Kidney (tissue), 14 donors: ENCODE measurements around the gene LAMA5. TPM values are rescaled to one million over a fixed set of nuclear protein-coding genes. Genes with fewer than 3 reads are reported as not detected.

ENCODE experiments used
- DNase-seq, 5 donors: peaks; one replicate each; pipeline ENCODE4 v3.0.0-alpha.2; 2013 to 2020
- FAIRE-seq: peaks from 2 replicates; lab custom pipeline; 2012; peaks lifted over from hg19 to GRCh38; lab: Jason Lieb, UNC
- H3K27ac ChIP-seq, 2 donors: one replicate each; pipeline ENCODE4 v1.7.0; 2013; ENCODE audit warnings: low read depth in 2 of 2, low read length in 2 of 2, inconsistent platforms in 1 of 2
- H3K27me3 ChIP-seq: one replicate; pipeline ENCODE4 v1.7.1; 2013; ENCODE audit warnings: low read length, inconsistent platforms; ENCODE audit not compliant: control insufficient read depth, insufficient read depth
- H3K36me3 ChIP-seq, 3 donors: one replicate each; pipeline versions ENCODE4 v1.7.0 to v1.7.1; 2013; ENCODE audit warnings: low read length in 3 of 3, control low read depth in 1 of 3, inconsistent platforms in 1 of 3; ENCODE audit not compliant: insufficient read depth in 3 of 3, control insufficient read depth in 2 of 3
- H3K4me1 ChIP-seq, 3 donors: one replicate each; pipeline versions ENCODE4 v1.7.0 to v1.7.1; 2013; ENCODE audit warnings: low read length in 3 of 3, inconsistent platforms in 1 of 3, low read depth in 1 of 3; ENCODE audit not compliant: control insufficient read depth in 2 of 3, insufficient read depth in 2 of 3
- H3K4me3 ChIP-seq, 3 donors: one replicate each; pipeline versions ENCODE4 v1.7.0 to v1.8.1; 2013; ENCODE audit warnings: low read length in 3 of 3, control low read depth in 1 of 3, inconsistent platforms in 1 of 3
- H3K9ac ChIP-seq, 3 donors: one replicate each; pipeline versions ENCODE4 v1.7.0 to v1.7.1; 2013; ENCODE audit warnings: low read length in 3 of 3, control low read depth in 1 of 3, inconsistent platforms in 1 of 3
- H3K9me3 ChIP-seq, 3 donors: one replicate each; pipeline versions ENCODE4 v1.7.0 to v1.7.1; 2013; ENCODE audit warnings: low read length in 3 of 3, control low read depth in 1 of 3, inconsistent platforms in 1 of 3; ENCODE audit not compliant: control insufficient read depth in 2 of 3, insufficient read depth in 1 of 3
- intact Hi-C: fragments of 100-400 bp; cut with DNase I; formaldehyde crosslinking; loops from one replicate; pipeline ENCODE4 v1.11.1; 2022
- polyA plus RNA-seq: library from polyadenylated mRNA; stranded (reverse); fragments of 350-450 nt; fragmentation: Illumina TruSeq; extraction: RNeasy Lipid Tissue Mini Kit (QIAGEN cat#74804); gene quantifications from one replicate; pipeline ENCODE4 v1.2.3, GENCODE V29; 2014; ENCODE audit warnings: low read depth, low replicate concordance; ENCODE audit not compliant: insufficient read depth
- total RNA-seq: library from RNA; stranded (reverse); fragmentation: NEBNext Ultra II Directional; extraction: Animal tissue kit (Norgen Biotek cat#: 25700); gene quantifications from one replicate; pipeline ENCODE4 v1.2.1, GENCODE V29; 2021
- TF ChIP-seq, protein P1 (sequence below): IDR thresholded peaks from 3 replicates; pipeline ENCODE4 v1.5.1; 2012; ENCODE audit warnings: mild to moderate bottlenecking, moderate library complexity, borderline replicate concordance; ENCODE audit not compliant: insufficient read depth; ENCODE audit errors: extremely low read depth
- donor health status: control.
- donor health status: control.
- donor health status: control.
- donor health status: control.
- donor health status: control.
- donor health status: DM: yes; HTN: yes; CAD: no.
- donor health status: Normal renal cell carcinoma (clear cell type).

The LAMA5 gene
- total and polyA plus RNA-seq, 2 donors from 2014 or later = 94.0 to 342 TPM

DNA sequence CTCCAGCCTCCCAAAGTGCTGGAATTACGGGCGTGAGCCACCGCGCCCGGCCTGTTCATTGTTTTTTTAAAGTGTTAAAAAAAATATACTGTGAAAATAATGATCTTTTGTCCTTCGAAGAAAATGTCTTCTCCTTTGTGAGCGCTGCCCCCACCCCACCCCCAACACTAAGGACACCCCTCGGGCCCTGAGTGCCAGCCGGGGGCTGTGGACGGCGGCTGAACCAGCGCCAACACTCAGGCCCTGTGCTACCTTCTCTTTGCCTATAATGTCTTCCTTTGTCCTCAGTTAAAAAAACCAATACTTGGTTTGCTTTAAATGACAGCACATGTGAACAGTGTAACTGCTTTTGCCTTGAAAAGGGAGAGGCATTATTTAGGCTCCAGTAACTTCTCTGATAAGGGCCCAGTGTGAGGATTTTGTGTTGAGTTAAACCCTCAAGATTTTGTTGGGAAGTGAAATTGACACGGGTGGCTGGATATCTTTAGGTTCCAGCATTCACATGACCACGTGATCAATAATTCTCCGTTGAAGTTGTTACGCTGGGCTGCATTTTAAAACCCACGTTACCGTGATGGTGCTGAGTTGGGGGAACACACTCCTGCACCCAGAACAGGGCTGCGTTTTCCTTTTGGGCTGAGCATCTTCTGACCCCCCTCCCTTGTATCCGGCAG lies 73.9 kb downstream of the LAMA5 start:
- Histone ChIP-seq H3K27me3 (no peaks in the 10 kb centered on the region), H3K4me3 (no peak overlapping the region), H3K36me3 (peaks cover 0 to 31% (median 29%) of the 10 kb centered on the region in 3 donors), H3K9me3 (no peaks in the 10 kb centered on the region), H3K4me1 (no peaks in the 10 kb centered on the region), H3K27ac (no peak overlapping the region), H3K9ac (no peak overlapping the region)
- TF ChIP-seq, protein P1, sequence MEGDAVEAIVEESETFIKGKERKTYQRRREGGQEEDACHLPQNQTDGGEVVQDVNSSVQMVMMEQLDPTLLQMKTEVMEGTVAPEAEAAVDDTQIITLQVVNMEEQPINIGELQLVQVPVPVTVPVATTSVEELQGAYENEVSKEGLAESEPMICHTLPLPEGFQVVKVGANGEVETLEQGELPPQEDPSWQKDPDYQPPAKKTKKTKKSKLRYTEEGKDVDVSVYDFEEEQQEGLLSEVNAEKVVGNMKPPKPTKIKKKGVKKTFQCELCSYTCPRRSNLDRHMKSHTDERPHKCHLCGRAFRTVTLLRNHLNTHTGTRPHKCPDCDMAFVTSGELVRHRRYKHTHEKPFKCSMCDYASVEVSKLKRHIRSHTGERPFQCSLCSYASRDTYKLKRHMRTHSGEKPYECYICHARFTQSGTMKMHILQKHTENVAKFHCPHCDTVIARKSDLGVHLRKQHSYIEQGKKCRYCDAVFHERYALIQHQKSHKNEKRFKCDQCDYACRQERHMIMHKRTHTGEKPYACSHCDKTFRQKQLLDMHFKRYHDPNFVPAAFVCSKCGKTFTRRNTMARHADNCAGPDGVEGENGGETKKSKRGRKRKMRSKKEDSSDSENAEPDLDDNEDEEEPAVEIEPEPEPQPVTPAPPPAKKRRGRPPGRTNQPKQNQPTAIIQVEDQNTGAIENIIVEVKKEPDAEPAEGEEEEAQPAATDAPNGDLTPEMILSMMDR = no peak
- DNase-seq = no peak
- FAIRE-seq = no peak
- intact Hi-C loops = no loop called here

DNA sequence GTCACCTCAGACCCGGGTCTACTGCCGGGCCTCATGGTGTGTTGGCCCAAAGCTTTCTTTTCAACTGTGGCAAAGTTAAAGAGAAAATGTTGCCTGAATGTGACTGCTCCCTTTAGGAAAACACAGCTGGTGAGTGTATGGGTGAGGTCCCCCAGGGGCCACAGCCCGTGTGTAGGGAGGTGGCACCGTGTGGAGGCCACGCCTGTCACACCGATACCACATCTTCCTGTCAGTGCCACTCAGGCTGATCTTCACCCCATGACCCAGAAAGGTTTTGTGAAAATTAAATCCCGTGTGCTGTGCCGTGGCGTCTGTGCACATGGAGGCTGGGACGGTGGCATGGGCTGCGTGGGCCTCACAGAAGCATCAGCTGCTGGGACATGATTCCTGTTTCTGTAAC lies 75.0 kb downstream of the LAMA5 start:
- DNase-seq = no peak
- H3K9me3 ChIP-seq = no peaks in the 10 kb centered on the region
- no peak for FAIRE-seq
- no peaks in the 10 kb centered on the region for H3K27me3 ChIP-seq
- intact Hi-C loops = no loop called here
- H3K4me3 ChIP-seq = no peak overlapping the region
- no peak overlapping the region for H3K27ac ChIP-seq
- H3K4me1 ChIP-seq = no peaks in the 10 kb centered on the region
- no peak overlapping the region for H3K9ac ChIP-seq
- peaks cover 0 to 36% (median 29%) of the 10 kb centered on the region in 3 donors for H3K36me3 ChIP-seq
- TF ChIP-seq, protein P1 = no peak

DNA sequence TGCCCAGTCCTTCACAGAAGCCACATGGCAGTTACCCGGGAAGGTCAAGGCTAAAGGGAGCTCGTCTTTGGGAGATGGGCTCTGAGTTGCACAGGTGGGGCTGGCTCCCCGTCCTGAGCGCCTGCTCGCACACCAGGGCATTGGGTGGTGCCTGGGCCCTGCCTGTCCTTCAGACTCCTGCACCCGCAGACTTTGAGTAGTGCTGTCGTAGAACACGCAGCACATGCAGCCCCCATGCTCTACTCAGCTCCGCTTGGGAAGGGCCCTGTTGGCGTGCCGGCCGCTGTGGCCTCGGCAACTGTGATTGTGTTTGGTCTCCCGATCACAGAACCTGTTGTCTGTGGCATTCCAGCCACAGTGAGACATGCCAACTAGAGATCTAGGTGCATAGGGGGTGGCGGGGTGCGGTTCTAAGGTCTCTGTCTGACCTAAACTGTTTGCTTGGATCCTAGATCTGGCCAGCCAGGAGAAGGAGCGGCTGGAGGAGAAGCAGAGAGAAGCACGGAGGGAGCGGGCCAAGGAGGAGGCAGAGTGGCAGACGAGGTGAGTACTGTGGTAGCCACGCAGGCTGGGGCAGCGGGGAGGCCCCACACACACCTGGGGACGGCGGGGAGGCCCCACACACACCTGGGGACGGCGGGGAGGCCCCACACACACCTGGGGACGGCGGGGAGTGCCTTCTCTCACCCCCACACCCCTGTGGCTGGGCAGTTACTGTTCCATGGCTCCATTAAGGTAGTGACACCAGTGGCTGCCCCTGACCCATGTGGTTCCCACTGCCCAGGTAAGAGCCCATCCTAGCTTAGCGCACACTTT lies 75.7 kb downstream of the LAMA5 start:
- no peak overlapping the region for H3K27ac ChIP-seq
- intact Hi-C loops = no loop called here
- TF ChIP-seq, protein P1 = no peak
- H3K4me1 ChIP-seq = no peaks in the 10 kb centered on the region
- no peak overlapping the region for H3K9ac ChIP-seq
- no peak overlapping the region for H3K4me3 ChIP-seq
- DNase-seq = no peak
- no peaks in the 10 kb centered on the region for H3K9me3 ChIP-seq
- no peak for FAIRE-seq
- H3K27me3 ChIP-seq = no peaks in the 10 kb centered on the region
- H3K36me3 ChIP-seq = peaks cover 0 to 40% (median 29%) of the 10 kb centered on the region in 3 donors
